Measurements from ENCODE around the gene RAB22A.
"Not testable (repeated sequence)": the region's sequence is repeated elsewhere in the genome, so short reads cannot be mapped to it uniquely, and the experiment has no call there.

Gene RAB22A

DNA sequence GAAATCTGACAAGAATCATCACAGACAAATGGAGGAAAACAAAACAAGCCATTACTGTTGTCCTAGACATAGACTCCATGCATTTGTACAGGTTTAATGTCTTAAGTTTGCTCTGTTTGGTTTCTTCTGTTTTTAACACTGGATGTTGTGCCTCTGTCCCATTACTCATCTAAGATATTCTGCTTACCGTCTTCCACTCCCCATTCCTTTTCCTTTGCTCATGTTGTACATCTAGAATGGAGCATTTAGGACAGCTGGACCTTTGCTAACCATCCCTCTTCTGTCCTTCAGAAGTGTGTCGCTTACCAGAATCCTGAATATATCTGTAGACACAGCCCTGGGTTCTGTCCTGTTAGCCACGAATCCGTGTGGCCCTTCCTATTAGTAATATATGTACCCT lies 35.2 kb downstream of the RAB22A start:
- DNase-seq (ENCODE audit: low read depth): no peak

- no peak for DNase-seq (ENCODE audit: low read depth)
These were observed 40.1 kb downstream of the RAB22A start for GRCh38 chr20:58349570-58349969.

DNA sequence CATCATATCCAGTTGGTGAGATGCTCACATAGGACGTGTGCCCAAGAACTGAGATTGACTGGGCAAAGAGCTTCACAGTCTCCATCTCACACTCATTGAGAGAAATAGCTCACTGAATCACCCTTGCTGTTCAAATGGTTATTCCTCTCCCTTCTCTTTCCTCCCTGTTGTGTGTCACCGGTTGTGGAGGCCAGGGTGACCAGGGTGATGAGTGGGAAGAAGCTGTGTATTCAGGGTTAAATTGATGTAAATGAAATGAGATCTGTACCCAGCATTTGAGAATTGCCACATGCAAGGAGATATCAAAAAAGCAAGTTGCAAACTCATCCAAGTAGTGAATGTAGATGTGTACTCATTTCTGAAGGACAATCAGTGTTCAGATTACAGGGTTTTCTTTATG lies 43.0 kb downstream of the RAB22A start:
- DNase-seq (ENCODE audit: low read depth): no peak

GRCh38 chr20:58359441-58359840 lies 49.9 kb downstream of the RAB22A start:
- no peak for DNase-seq (ENCODE audit: low read depth)

DNA sequence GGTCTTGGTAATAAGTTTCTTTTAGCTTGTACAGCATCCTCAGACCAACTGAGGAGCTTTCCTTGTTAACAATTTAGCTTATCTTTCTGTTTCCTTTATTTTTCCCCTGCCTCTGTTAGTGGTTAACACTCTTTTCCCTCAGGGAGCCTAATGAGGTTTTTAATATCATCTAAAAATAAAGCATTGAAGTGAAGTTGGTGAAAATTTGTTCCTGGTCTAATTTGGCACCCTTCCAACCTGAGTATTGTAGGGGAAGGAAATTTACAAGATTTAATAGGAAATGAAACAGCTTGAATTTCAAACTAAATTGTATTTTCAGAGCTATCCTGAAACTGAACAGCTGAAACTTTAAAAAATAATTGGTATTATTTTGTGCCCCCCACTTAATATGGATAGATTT lies 51.4 kb downstream of the RAB22A start:
- no peak for DNase-seq (ENCODE audit: low read depth)

- no peak for DNase-seq (ENCODE audit: low read depth)
These were observed 52.1 kb downstream of the RAB22A start for GRCh38 chr20:58361481-58362205.

DNA sequence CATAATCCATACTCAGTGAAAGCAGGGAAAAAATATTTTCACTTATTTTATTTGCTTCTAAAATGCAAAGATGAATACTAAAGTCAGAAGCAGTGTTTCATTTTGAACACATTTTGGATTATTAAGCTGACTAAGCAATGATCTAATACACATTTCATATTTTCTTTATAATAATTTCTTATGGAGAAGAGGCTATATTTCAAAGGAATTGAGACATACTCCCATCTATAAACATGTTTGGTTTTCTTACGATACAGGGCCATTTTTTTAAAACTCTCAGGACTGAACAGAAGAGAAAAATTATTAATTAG lies 52.6 kb downstream of the RAB22A start:
- DNase-seq (ENCODE audit: low read depth): no peak

- DNase-seq (ENCODE audit: low read depth): no peak
These were observed 53.5 kb downstream of the RAB22A start for GRCh38 chr20:58362970-58363369.

DNA sequence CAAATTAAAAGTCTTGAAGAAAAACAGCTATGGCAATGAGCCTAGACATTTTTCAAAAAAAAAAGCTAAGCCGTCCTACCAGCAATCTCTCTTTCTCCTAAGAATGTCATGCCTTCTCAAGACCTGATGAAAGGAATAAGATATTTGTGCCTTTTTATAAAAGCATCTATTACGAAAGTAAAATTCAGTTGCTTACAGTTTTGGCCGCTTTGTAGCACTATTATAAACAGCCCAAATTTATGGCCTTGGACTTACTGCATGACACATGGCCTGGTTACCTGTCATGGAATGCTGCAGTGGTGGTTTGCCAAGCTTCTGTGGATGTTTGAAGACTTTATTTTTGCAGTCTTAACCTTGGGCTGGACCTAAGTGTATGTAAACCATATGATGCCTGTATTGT lies 57.4 kb downstream of the RAB22A start:
- no peak for DNase-seq (ENCODE audit: low read depth)

GRCh38 chr20:58372806-58373205 lies 63.3 kb downstream of the RAB22A start:
- no peak for DNase-seq (ENCODE audit: low read depth)

DNA sequence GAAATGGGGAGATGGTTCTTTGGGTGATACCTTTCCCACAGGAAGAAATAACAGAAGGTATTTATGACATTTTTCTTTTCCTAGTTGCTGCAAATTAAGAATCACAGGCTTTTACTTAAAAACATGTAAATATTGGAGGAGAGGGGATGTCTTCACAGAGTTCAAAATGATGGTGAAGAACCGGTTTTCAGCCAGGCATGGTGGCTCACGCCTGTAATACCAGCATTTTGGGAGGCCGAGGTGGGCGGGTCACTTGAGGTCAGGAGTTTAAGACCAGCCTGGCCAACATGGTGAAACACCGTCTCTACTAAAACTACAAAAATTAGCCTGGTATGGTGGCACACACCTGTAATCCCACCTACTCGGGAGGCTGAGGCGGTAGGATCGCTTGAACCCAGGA lies 63.8 kb downstream of the RAB22A start:
- not testable (repeated sequence) for DNase-seq (ENCODE audit: low read depth)

GRCh38 chr20:58374027-58374850 lies 64.7 kb downstream of the RAB22A start:
- no peak for DNase-seq (ENCODE audit: low read depth)

DNA sequence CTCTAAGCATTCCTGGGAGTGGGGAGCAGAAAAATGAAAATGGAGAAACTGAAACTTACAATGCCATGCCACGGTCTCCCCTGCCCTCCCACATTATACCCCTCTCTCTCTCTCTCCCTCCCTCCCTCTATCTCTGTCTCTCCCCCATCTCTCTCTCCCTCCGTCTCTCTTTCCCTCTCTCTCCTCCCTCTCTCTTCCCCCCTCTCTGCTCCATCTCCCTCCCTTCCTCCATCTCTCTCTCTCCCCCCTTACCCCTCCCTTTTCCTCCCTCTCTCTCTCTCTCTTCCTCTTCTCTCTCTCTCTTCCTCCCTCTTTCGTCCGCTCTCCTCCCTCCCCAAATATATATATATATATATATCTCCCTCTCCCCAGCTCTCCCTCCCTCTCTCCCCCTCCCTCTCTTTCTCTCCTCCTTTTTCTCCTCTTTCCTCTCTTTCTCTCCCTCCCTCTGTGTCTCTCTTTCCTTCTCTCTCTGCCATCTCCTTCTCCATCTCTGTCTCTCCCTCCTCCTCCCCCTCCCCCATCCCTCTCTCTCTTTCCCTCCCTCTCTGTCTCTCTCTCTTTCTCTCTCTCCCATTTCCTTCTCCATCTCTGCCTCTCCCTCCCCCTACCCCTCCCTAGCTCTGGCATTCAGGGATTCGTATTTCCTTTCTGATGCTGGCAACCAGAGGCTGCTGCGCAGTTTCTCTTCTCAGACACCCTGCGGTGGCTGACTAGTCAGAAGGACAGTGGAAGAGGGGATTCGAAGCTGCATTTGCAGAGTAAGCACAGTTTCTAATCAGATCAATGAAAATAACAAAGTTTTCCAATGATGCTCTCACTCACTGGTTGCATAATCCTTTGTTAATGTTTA lies 65.6 kb downstream of the RAB22A start:
- no peak for DNase-seq (ENCODE audit: low read depth)

GRCh38 chr20:58375759-58376352 lies 66.3 kb downstream of the RAB22A start:
- DNase-seq (ENCODE audit: low read depth): no peak

- DNase-seq (ENCODE audit: low read depth): no peak
These were observed 67.5 kb downstream of the RAB22A start for GRCh38 chr20:58377017-58377416.

- DNase-seq (ENCODE audit: low read depth): no peak
These were observed 68.4 kb downstream of the RAB22A start for GRCh38 chr20:58377766-58378401.

DNA sequence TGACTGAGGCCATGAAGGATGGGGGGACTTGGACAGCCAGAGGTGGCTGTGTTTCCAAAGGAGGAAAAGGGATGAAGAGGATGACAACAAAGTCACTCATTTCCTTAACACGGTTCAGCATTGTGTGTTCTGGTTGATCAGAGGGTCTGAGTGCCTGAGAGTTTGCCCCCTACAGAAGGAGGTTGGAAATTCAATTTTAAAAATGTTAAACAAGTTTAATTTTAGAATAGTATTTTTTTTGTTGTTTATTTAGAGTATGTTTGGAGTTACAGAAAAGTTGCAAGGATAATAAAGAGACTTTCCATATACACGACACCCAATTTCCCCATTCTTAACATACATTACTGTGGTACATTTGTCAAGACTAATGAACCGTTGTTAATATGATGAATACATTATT lies 69.2 kb downstream of the RAB22A start:
- DNase-seq (ENCODE audit: low read depth): no peak

GRCh38 chr20:58381627-58382026 lies 72.1 kb downstream of the RAB22A start:
- no peak for DNase-seq (ENCODE audit: low read depth)

DNA sequence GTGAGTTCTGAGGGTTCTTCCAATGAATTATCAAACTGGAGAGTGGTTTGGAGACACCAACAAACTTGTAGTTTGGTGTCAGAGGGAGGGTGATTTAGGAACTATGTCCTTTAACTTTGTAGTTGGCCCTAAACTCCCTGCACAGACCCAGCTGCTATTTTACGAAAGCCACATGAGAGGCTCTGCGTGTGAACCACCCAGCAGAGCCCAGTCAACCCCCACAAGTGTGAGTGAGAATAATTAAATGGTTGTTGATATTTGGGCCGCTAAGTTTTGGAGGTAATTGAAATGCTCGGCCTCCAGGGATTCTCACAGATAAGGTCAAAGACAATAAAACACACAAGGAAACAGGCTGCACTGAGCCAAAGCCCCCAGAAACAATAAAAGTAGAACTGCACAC lies 72.6 kb downstream of the RAB22A start:
- DNase-seq (ENCODE audit: low read depth): no peak

DNA sequence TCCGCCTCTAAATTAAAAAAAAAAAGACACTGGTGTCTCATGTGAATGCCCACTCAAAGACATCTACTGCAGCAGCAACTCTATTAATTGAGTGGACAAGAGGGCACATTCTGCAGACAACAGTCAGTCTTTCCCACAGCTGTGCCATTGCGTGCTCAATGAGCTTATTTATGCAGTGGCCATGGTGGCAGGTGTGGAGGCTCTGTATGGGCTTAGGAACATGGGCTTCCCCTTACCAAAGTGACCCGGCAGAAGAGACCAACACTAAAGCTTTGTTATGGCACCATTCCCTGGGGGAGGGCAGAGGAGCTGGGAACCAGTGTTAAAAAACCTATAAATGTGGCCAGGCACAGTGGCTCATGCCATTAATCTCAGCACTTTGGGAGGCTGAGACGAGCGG lies 75.3 kb downstream of the RAB22A start:
- DNase-seq (ENCODE audit: low read depth): no peak

DNA sequence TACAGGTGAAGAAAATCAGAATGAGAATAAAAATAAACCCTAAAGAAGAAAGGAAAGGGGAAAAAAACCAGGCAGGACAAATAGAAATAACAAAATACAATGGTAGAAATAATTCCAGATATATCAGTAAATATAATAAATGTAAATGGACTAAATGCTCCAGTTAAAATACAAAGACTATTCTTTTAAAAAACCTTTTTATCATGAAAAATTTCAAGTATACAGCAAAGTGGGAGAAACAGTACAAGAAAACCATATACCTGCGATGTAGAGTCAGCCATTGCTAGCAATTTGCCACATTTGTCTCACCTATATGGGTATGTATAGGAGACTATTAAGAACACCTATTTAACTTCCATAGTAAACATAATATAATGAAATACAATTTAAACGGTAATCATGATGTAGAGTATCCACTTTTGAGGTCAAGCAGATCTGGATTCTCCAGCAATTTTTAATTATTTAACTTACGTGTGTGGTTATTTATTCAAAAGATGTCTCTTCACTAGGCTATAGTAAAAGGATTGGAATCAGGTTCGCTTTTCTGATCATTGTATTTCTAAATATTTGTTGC lies 78.6 kb downstream of the RAB22A start:
- DNase-seq (ENCODE audit: low read depth): no peak

Data from stimulated activated CD8-positive, alpha-beta memory T cell treated with anti-CD3 and anti-CD28 coated beads, Interleukin-12 subunit alpha, Interleukin-12 subunit beta, amount 100 ng/mL, for 1 hour (primary cell).